RWPE2 (cell line): Measurements from ENCODE around the gene EPHB4.
A peak's percentile ranks its signal among the peaks of the same experiment; 100 is the strongest.

Experiments used
- ATAC-seq: fragments of 200-7000 bp; cut with Tn5 transposase; 3 replicates; pipeline ENCODE4 v1.9.1; 2021; ENCODE audit warnings: low read depth
- DNase-seq: peaks from one replicate; pipeline ENCODE4 v3.0.0-alpha.2; 2020; ENCODE audit warnings: low spot score
- H3K27ac ChIP-seq: fragments of 450-650 bp; 2 replicates; pipeline ENCODE4 v1.5.1; 2017; ENCODE audit warnings: mild to moderate bottlenecking; ENCODE audit not compliant: poor library complexity, severe bottlenecking
- H3K27me3 ChIP-seq: fragments of 250-450 bp; sonication (Bioruptor Pico); 2 replicates; pipeline ENCODE4 v1.5.1; 2021; ENCODE audit warnings: mild to moderate bottlenecking, moderate library complexity; ENCODE audit not compliant: insufficient read depth, poor library complexity, severe bottlenecking
- H3K36me3 ChIP-seq: fragments of 250-450 bp; sonication (Bioruptor Pico); 2 replicates; pipeline ENCODE4 v1.5.1; 2020; ENCODE audit warnings: low read depth, mild to moderate bottlenecking, moderate library complexity
- H3K4me1 ChIP-seq: fragments of 250-450 bp; sonication (Bioruptor Pico); 2 replicates; pipeline ENCODE4 v1.5.1; 2021; ENCODE audit warnings: mild to moderate bottlenecking, moderate library complexity; ENCODE audit not compliant: insufficient read depth, poor library complexity, severe bottlenecking
- H3K4me3 ChIP-seq: fragments of 250-450 bp; sonication (Bioruptor Pico); 2 replicates; pipeline ENCODE4 v1.5.1; 2021; ENCODE audit warnings: mild to moderate bottlenecking, moderate library complexity; ENCODE audit not compliant: severe bottlenecking
- H3K9me3 ChIP-seq: fragments of 250-450 bp; sonication (Bioruptor Pico); 2 replicates; pipeline ENCODE4 v1.5.1; 2021; ENCODE audit warnings: mild to moderate bottlenecking, moderate library complexity; ENCODE audit not compliant: severe bottlenecking
- CTCF ChIP-seq: fragments of 450-650 bp; IDR thresholded peaks from one replicate; pipeline ENCODE4 v1.5.1; 2017; ENCODE audit warnings: mild to moderate bottlenecking, moderate library complexity; ENCODE audit not compliant: poor library complexity, severe bottlenecking

Gene EPHB4

GRCh38 chr7:100753750-100754149 lies 73.6 kb downstream of the EPHB4 start:
- H3K27ac ChIP-seq, result no peak overlapping the region
- TF ChIP-seq CTCF, result no peak
- ATAC-seq (peak; percentile 31; the same call in 2 of the 3 replicates), DNase-seq (no peak)
- no peak overlapping the region for H3K4me3 ChIP-seq
- H3K9me3 ChIP-seq, result no peaks in the 10 kb centered on the region
- no peaks in the 10 kb centered on the region for H3K4me1 ChIP-seq
- H3K27me3 ChIP-seq, result no peaks in the 10 kb centered on the region
- H3K36me3 ChIP-seq, result no peaks in the 10 kb centered on the region

GRCh38 chr7:100752994-100753393 lies 74.3 kb downstream of the EPHB4 start:
- Histone ChIP-seq H3K27me3 (no peaks in the 10 kb centered on the region), H3K36me3 (no peaks in the 10 kb centered on the region), H3K9me3 (no peaks in the 10 kb centered on the region), H3K4me3 (no peak overlapping the region), H3K27ac (no peak overlapping the region), H3K4me1 (no peaks in the 10 kb centered on the region)
- DNase-seq (no peak), ATAC-seq (no peak)
- no peak for TF ChIP-seq CTCF
